ENCODE measurements around the gene AGO3. TPM values are rescaled to one million over a fixed set of nuclear protein-coding genes. Genes with fewer than 3 reads are reported as not detected.

The AGO3 gene
- total RNA-seq, 6 experiments from 2014 or later: 18.3 to 24.0 (median 21.4) TPM

GRCh38 chr1:36118447-36119204 lies 187.7 kb downstream of the AGO3 start:
- Mint-ChIP-seq H3K9me3 (no peaks in the 10 kb centered on the region), H3K4me1 (ENCODE audit: low read depth) (peaks cover 37% of the 10 kb centered on the region), H3K27me3 (ENCODE audit: insufficient read depth) (peaks cover 9% of the 10 kb centered on the region), H3K36me3 (ENCODE audit: low read depth) (no peaks in the 10 kb centered on the region), H3K27ac (no peak overlapping the region), H3K4me3 (no peak overlapping the region)
- no peak for DNase-seq
- TF ChIP-seq CTCF (IDR thresholded peaks at IDR 0.05): no peak

- Mint-ChIP-seq H3K4me1 (ENCODE audit: low read depth) (peaks cover 33% of the 10 kb centered on the region), H3K4me3 (no peak overlapping the region), H3K27ac (no peak overlapping the region), H3K36me3 (ENCODE audit: low read depth) (no peaks in the 10 kb centered on the region), H3K9me3 (no peaks in the 10 kb centered on the region), H3K27me3 (ENCODE audit: insufficient read depth) (peaks cover 15% of the 10 kb centered on the region)
- no peak for TF ChIP-seq CTCF (IDR thresholded peaks at IDR 0.05)
- DNase-seq: no peak
Observed at GRCh38 chr1:36119456-36119855, 188.6 kb downstream of the AGO3 start.

Other genes starting within 250 kb of the AGO3 start
- gene C1orf216, start 212.2 kb upstream of the AGO3 start, total RNA-seq (2021; fragmentation: NEBNext Ultra II Directional; extraction: Animal tissue kit (Norgen Biotek cat#: 25700)): 10 to 100 TPM; 21.0 to 22.4 (median 21.8) TPM
- gene CLSPN, start 161.1 kb upstream of the AGO3 start, total RNA-seq (2021; fragmentation: NEBNext Ultra II Directional; extraction: Animal tissue kit (Norgen Biotek cat#: 25700)): 10 to 100 TPM; 13.5 to 30.1 (median 27.3) TPM
- gene AGO4, start 123.1 kb upstream of the AGO3 start, total RNA-seq (2021; fragmentation: NEBNext Ultra II Directional; extraction: Animal tissue kit (Norgen Biotek cat#: 25700)): 1 to 10 TPM; 3.6 to 6.9 (median 6.3) TPM
- gene AGO1, start 47.9 kb upstream of the AGO3 start, total RNA-seq (2021; fragmentation: NEBNext Ultra II Directional; extraction: Animal tissue kit (Norgen Biotek cat#: 25700)): 10 to 100 TPM; 24.7 to 30.6 (median 27.4) TPM
- not detected for gene TEKT2, start 153.0 kb downstream of the AGO3 start, total RNA-seq (2021; fragmentation: NEBNext Ultra II Directional; extraction: Animal tissue kit (Norgen Biotek cat#: 25700))
- 10 to 100 TPM; 24.4 to 30.9 (median 27.0) TPM for gene ADPRS, start 157.8 kb downstream of the AGO3 start, total RNA-seq (2021; fragmentation: NEBNext Ultra II Directional; extraction: Animal tissue kit (Norgen Biotek cat#: 25700))
- 1 to 10 TPM; 1.9 to 6.4 (median 2.4) TPM for gene COL8A2, start 194.1 kb downstream of the AGO3 start, total RNA-seq (2021; fragmentation: NEBNext Ultra II Directional; extraction: Animal tissue kit (Norgen Biotek cat#: 25700))
- gene TRAPPC3, start 218.4 kb downstream of the AGO3 start, total RNA-seq (2021; fragmentation: NEBNext Ultra II Directional; extraction: Animal tissue kit (Norgen Biotek cat#: 25700)): 10 to 100 TPM; 76.6 to 93.4 (median 78.6) TPM
- gene MAP7D1, start 225.1 kb downstream of the AGO3 start, total RNA-seq (2021; fragmentation: NEBNext Ultra II Directional; extraction: Animal tissue kit (Norgen Biotek cat#: 25700)): 100 to 1,000 TPM; 202 to 234 (median 210) TPM